Endothelial cell of umbilical vein (primary cell): ENCODE results near the gene PRPF8. TPM values are rescaled to one million over a fixed set of nuclear protein-coding genes. Genes with fewer than 3 reads are reported as not detected.
A peak's percentile ranks its signal among the peaks of the same experiment; 100 is the strongest.

Experiments
- BruUV-seq: library from RNA; stranded (reverse); fragments of 400-500 nt; replicated peaks from 2 replicates; lab custom pipeline; 2021; lab: Mats Ljungman, UMichigan
- CTCF ChIA-PET: fragments of 300-600, 350-600 bp; sonication (Branson Sonifier 250); formaldehyde crosslinking; loops from one replicate; lab custom pipeline; 2021; ENCODE audit warnings: antibody characterized with exemption, inconsistent platforms; lab: Charles Lee
- POLR2A ChIA-PET: fragments of 300-600, 350-600 bp; sonication (Branson Sonifier 250); formaldehyde crosslinking; loops from one replicate; lab custom pipeline; 2021; ENCODE audit warnings: antibody characterized with exemption, inconsistent platforms; lab: Charles Lee
- DNase-seq: peaks from one replicate; pipeline ENCODE4 v3.0.0-alpha.2; 2011; ENCODE audit warnings: low read depth, low spot score
- FAIRE-seq: peaks from 2 replicates; lab custom pipeline; 2011; peaks lifted over from hg19 to GRCh38; lab: Jason Lieb, UNC
- H2AFZ ChIP-seq: 2 replicates; pipeline ENCODE4 v1.6.0; 2012; ENCODE audit warnings: low read depth, low read length, control low read depth, inconsistent platforms
- H3K27ac ChIP-seq: 2 replicates; pipeline ENCODE4 v1.5.1; 2011; ENCODE audit warnings: low read depth, mild to moderate bottlenecking, control low read depth, low read length, moderate library complexity; ENCODE audit not compliant: insufficient read depth
- H3K27me3 ChIP-seq, 2 experiments: 2 replicates each; pipeline versions ENCODE4 v1.6.0 to v1.6.1; 2011; ENCODE audit warnings: low read length in 2 of 2, mixed read lengths in 1 of 2; ENCODE audit not compliant: control insufficient read depth in 2 of 2, insufficient read depth in 2 of 2
- H3K36me3 ChIP-seq, 2 experiments: 2 replicates in 1 of 2; 3 replicates in 1 of 2; pipeline ENCODE4 v1.5.1; 2011; ENCODE audit warnings: low read length in 2 of 2, mild to moderate bottlenecking in 1 of 2, moderate library complexity in 1 of 2; ENCODE audit not compliant: control insufficient read depth in 2 of 2, insufficient read depth in 2 of 2; ENCODE audit errors: extremely low read depth in 1 of 2
- H3K4me1 ChIP-seq: 3 replicates; pipeline ENCODE4 v1.5.1; 2011; ENCODE audit warnings: mild to moderate bottlenecking, low read length; ENCODE audit not compliant: control insufficient read depth, insufficient read depth; ENCODE audit errors: extremely low read depth
- H3K4me2 ChIP-seq: 2 replicates; pipeline ENCODE4 v1.6.1; 2011; ENCODE audit warnings: low read length, control low read depth, mixed read lengths; ENCODE audit not compliant: insufficient read depth
- H3K4me3 ChIP-seq, 3 experiments: fragments of 200-600 bp in 1 of 3; sonication (generic), shearing (Covaris generic) in 1 of 3; replicated peaks in 1 of 3; 2 replicates each; pipeline ENCODE4 v1.5.1; 2011 to 2016; ENCODE audit warnings: control low read depth in 3 of 3, low read length in 3 of 3, mild to moderate bottlenecking in 2 of 3, inconsistent platforms in 1 of 3, low read depth in 1 of 3, moderate library complexity in 1 of 3; ENCODE audit not compliant: insufficient read depth in 1 of 3
- H3K79me2 ChIP-seq: 2 replicates; pipeline ENCODE4 v1.6.0; 2012; ENCODE audit warnings: low read length, inconsistent platforms; ENCODE audit not compliant: control insufficient read depth, insufficient read depth
- H3K9ac ChIP-seq: replicated peaks from 2 replicates; pipeline ENCODE3; 2011; ENCODE audit warnings: low read length, control low read depth; ENCODE audit not compliant: insufficient read depth; ENCODE audit errors: extremely low read depth
- H3K9me1 ChIP-seq: replicated peaks from 3 replicates; pipeline ENCODE4 v1.6.0; 2011; ENCODE audit warnings: mild to moderate bottlenecking, low read length; ENCODE audit not compliant: control insufficient read depth, insufficient read depth; ENCODE audit errors: extremely low read depth
- H3K9me3 ChIP-seq: replicated peaks from 2 replicates; pipeline ENCODE4 v1.5.1; 2012; ENCODE audit warnings: low read length, inconsistent platforms; ENCODE audit not compliant: control insufficient read depth, insufficient read depth
- H4K20me1 ChIP-seq: replicated peaks from 2 replicates; pipeline ENCODE3; 2011; ENCODE audit warnings: mild to moderate bottlenecking, low read length; ENCODE audit not compliant: control insufficient read depth, insufficient read depth; ENCODE audit errors: extremely low read depth
- FOS ChIP-seq: IDR thresholded peaks from 2 replicates; pipeline ENCODE4 v1.6.1; 2011; ENCODE audit warnings: mild to moderate bottlenecking, low read length, moderate library complexity, borderline replicate concordance; ENCODE audit not compliant: insufficient read depth
- GATA2 ChIP-seq: IDR thresholded peaks from 2 replicates; pipeline ENCODE4 v1.7.0; 2011; ENCODE audit warnings: low read depth, mild to moderate bottlenecking, moderate library complexity, mixed read lengths, low read length; ENCODE audit not compliant: insufficient read length, insufficient read depth
- MYC ChIP-seq: IDR thresholded peaks from one replicate; pipeline ENCODE4 v1.6.1; 2011; ENCODE audit warnings: mild to moderate bottlenecking, low read depth, low read length
- POLR2AphosphoS5 ChIP-seq: IDR thresholded peaks from 2 replicates; pipeline ENCODE4 v1.6.1; 2012; ENCODE audit warnings: low read depth, mild to moderate bottlenecking, control low read depth, low read length, moderate library complexity; ENCODE audit not compliant: insufficient read depth
- dilution Hi-C: fragments of 300-500 bp; cut with MboI; formaldehyde crosslinking; loops from one replicate; pipeline ENCODE4 v1.15.0; 2019; ENCODE audit warnings: low sequenced_read_pairs; ENCODE audit not compliant: extremely low pct_ligation_motif_present
- intact Hi-C: fragments of 100-400 bp; cut with micrococcal nuclease; formaldehyde crosslinking; loops from one replicate; pipeline ENCODE4 v1.10.0; 2022
- polyA plus RNA-seq, 4 experiments: library from polyadenylated mRNA; depleted of rRNA in 3 of 4; stranded (reverse) in 3 of 4; unstranded in 1 of 4; fragments of >200 nt; gene quantifications; 2 replicates each; pipeline versions ENCODE4 v1.2.1 to v1.2.3, GENCODE V29; 2011 to 2012; ENCODE audit warnings: missing spikeins in 1 of 4
- total RNA-seq: library from RNA; stranded (reverse); gene quantifications from 2 replicates; pipeline ENCODE4 v1.2.3, GENCODE V29; 2021
- TF ChIP-seq, protein P1 (sequence below), 2 donors: IDR thresholded peaks; 1 replicate in 1 of 2; 2 replicates in 1 of 2; pipeline ENCODE4 v1.5.1; 2011; ENCODE audit warnings: low read length in 2 of 2, mild to moderate bottlenecking in 2 of 2, moderate library complexity in 2 of 2, control low read depth in 1 of 2, inconsistent platforms in 1 of 2, low read depth in 1 of 2; ENCODE audit not compliant: insufficient read depth in 1 of 2; ENCODE audit errors: extremely low read depth in 1 of 2
- TF ChIP-seq, protein P2 (sequence below): IDR thresholded peaks from 2 replicates; pipeline ENCODE4 v1.6.1; 2011; ENCODE audit not compliant: insufficient read depth, insufficient read length

PRPF8 gene
- total and polyA plus RNA-seq, 2 donors (not counting 3 experiments of a cell fraction or from before 2014, with no cell fraction given), result 215 to 301 TPM

DNA sequence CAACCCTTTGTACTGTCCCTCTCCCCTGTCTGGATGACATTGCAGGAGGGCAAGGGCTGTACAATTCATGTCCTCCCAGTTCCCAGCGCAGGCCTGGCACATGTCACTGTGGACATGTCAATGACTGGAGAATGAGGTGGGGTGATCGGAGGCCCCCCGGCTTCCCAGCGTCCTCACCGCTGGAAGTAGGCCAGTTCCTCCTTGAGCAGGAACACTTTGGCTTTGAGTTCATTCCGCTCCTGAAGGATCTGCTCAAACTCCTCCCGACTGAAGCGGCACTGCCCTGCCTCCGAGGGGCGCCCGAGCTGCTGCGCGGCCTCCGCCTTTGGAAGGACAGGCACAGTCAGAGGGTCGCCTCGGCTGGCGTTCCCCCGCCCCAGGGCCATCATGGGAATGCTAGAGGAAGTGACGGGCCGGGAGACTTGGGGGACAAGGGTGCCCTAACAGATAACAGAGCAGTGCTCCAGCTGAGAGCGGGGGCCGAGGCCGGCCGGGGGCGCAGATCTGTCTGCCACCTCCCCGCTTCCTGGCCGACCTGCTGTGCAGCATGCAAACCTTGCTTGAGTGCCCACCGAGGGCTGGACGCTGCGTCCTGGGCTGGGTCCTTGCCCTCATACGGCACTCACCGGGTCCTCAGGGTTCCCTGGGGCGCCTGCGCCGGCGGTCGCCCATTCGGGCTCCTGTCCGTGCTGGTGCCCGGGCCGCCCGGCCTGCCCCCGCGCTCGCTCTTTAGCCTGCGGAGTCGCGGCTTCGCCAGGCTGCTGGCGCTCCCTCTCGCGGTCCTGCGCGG, 36.3 kb downstream of the PRPF8 start:
- no peaks in the 10 kb centered on the region for H4K20me1 ChIP-seq
- ChIA-PET CTCF (interaction anchor here (0.6 to 7.7 kb wide), 34 partner anchors 8 to 394 kb away, joined by 3 to 218 read pairs (median 4); partner anchors contain the start of genes INPP5K, PITPNA and SLC43A2), POLR2A (interaction anchor here (0.6 to 2.1 kb wide), 4 partner anchors 23 to 159 kb away, joined by 4 to 10 read pairs (median 6); no protein-coding TSS in a partner anchor)
- H3K4me1 ChIP-seq, result peaks cover 44% of the 10 kb centered on the region
- intact Hi-C loops (loop anchor here (1.0 to 2.0 kb wide), 4 partner anchors 36 to 390 kb away; partner anchors contain the start of genes INPP5K and PRPF8), dilution Hi-C loops (no loop called here)
- H3K4me2 ChIP-seq, result peak overlapping the region; percentile 11
- H3K27ac ChIP-seq, result peak overlapping the region; percentile 13
- H2AFZ ChIP-seq, result peak overlapping the region; percentile 76
- H3K4me3 ChIP-seq, result peak overlapping the region in 2 of 3 experiments; percentile 3 to 28
- TF ChIP-seq POLR2AphosphoS5 (peak; percentile 57), GATA2 (no peak), FOS (no peak), MYC (no peak)
- TF ChIP-seq, protein P1, sequence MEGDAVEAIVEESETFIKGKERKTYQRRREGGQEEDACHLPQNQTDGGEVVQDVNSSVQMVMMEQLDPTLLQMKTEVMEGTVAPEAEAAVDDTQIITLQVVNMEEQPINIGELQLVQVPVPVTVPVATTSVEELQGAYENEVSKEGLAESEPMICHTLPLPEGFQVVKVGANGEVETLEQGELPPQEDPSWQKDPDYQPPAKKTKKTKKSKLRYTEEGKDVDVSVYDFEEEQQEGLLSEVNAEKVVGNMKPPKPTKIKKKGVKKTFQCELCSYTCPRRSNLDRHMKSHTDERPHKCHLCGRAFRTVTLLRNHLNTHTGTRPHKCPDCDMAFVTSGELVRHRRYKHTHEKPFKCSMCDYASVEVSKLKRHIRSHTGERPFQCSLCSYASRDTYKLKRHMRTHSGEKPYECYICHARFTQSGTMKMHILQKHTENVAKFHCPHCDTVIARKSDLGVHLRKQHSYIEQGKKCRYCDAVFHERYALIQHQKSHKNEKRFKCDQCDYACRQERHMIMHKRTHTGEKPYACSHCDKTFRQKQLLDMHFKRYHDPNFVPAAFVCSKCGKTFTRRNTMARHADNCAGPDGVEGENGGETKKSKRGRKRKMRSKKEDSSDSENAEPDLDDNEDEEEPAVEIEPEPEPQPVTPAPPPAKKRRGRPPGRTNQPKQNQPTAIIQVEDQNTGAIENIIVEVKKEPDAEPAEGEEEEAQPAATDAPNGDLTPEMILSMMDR (IDR thresholded peaks at IDR 0.05; ENCODE audit: extremely low read depth in 1 of 2, insufficient read depth in 1 of 2, low read depth in 1 of 2, low read length in 2 of 2), result peak in 1 of 2 donors; percentile 46
- TF ChIP-seq, protein P2, sequence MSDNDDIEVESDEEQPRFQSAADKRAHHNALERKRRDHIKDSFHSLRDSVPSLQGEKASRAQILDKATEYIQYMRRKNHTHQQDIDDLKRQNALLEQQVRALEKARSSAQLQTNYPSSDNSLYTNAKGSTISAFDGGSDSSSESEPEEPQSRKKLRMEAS, result no peak
- H3K27me3 ChIP-seq, result no peaks in the 10 kb centered on the region
- FAIRE-seq (no peak), DNase-seq (peak; percentile 40)
- no peaks in the 10 kb centered on the region for H3K9me1 ChIP-seq
- BruUV-seq, result no TSS peak
- no peaks in the 10 kb centered on the region for H3K9me3 ChIP-seq
- H3K79me2 ChIP-seq, result peaks cover 14% of the 10 kb centered on the region
- no peak overlapping the region for H3K9ac ChIP-seq
- peaks cover 18 to 23% of the 10 kb centered on the region in 2 experiments for H3K36me3 ChIP-seq
